ENCODE results near the gene TNFSF12.

TNFSF12 gene

GRCh38 chr17:7572338-7572587 lies 23.4 kb downstream of the TNFSF12 start:
- no peak for DNase-seq

- peak; percentile 100 for DNase-seq
Observed at GRCh38 chr17:7572588-7573323, 23.9 kb downstream of the TNFSF12 start.

GRCh38 chr17:7573324-7574080 lies 24.6 kb downstream of the TNFSF12 start:
- DNase-seq, result peak; percentile 87 to 90

- DNase-seq, result no peak
Observed at GRCh38 chr17:7574176-7574953, 25.5 kb downstream of the TNFSF12 start.

- DNase-seq, result no peak
Observed at GRCh38 chr17:7575481-7575883, 26.6 kb downstream of the TNFSF12 start.

GRCh38 chr17:7575959-7576358 lies 27.1 kb downstream of the TNFSF12 start:
- DNase-seq, result peak in 1 of 2 experiments; percentile 21

- peak in 1 of 2 experiments; percentile 32 for DNase-seq
Observed at GRCh38 chr17:7576432-7576937, 27.6 kb downstream of the TNFSF12 start.

- peak in 1 of 2 experiments; percentile 33 for DNase-seq
Observed at GRCh38 chr17:7577327-7578199, 28.7 kb downstream of the TNFSF12 start.

- DNase-seq, result peak; percentile 83 to 86
Observed at GRCh38 chr17:7579001-7579833, 30.4 kb downstream of the TNFSF12 start, which contains the start of gene CD68. TSS of gene CD68 (plus strand) at chr17:7579638. CDS start at chr17:7579678, 40 bp downstream.

- DNase-seq, result no peak
Observed at GRCh38 chr17:7579834-7580603, 31.2 kb downstream of the TNFSF12 start.

- peak in 1 of 2 experiments; percentile 24 for DNase-seq
Observed at GRCh38 chr17:7580604-7581575, 32.0 kb downstream of the TNFSF12 start.

- peak in 1 of 2 experiments; percentile 30 for DNase-seq
Observed at GRCh38 chr17:7582396-7583252, 33.8 kb downstream of the TNFSF12 start.

GRCh38 chr17:7583253-7584109 lies 34.6 kb downstream of the TNFSF12 start, which contains the start of gene MPDU1:
TSS of gene MPDU1 (plus strand) at chr17:7583852. CDS start at chr17:7583863, 11 bp downstream.
- DNase-seq, result peak; percentile 96 to 98

GRCh38 chr17:7586673-7587419 lies 38.0 kb downstream of the TNFSF12 start:
- no peak for DNase-seq

GRCh38 chr17:7587420-7588151 lies 38.7 kb downstream of the TNFSF12 start:
- DNase-seq, result no peak
